ENCODE measurements around the gene OXCT1.

OXCT1 gene

GRCh38 chr5:41848983-41849382 lies 21.2 kb downstream of the OXCT1 start:
- TF ChIP-seq TAF1 (IDR thresholded peaks at IDR 0.05; ENCODE audit: borderline replicate concordance, insufficient read depth, low read length), result no peak
- TF ChIP-seq REST (IDR thresholded peaks at IDR 0.05; ENCODE audit: insufficient read depth in 1 of 2, low read depth in 2 of 2, low read length in 2 of 2), result no peak
- no peak for TF ChIP-seq SIN3A (IDR thresholded peaks at IDR 0.05; ENCODE audit: borderline replicate concordance, insufficient read depth, low read length)
- no peak for TF ChIP-seq FOXP2 (optimal IDR thresholded peaks at IDR 0.05; ENCODE audit: borderline replicate concordance, extremely low read depth, extremely low read length, insufficient read depth)
- TF ChIP-seq POLR2AphosphoS5 (IDR thresholded peaks at IDR 0.05; ENCODE audit: low read depth, low read length), result no peak

- TF ChIP-seq POLR2AphosphoS5 (IDR thresholded peaks at IDR 0.05; ENCODE audit: low read depth, low read length), result no peak
Measured at GRCh38 chr5:41844502-41844901, 25.7 kb downstream of the OXCT1 start.

GRCh38 chr5:41843456-41844370 lies 26.5 kb downstream of the OXCT1 start:
- TF ChIP-seq SIN3A (IDR thresholded peaks at IDR 0.05; ENCODE audit: borderline replicate concordance, insufficient read depth, low read length) (no peak), TAF1 (IDR thresholded peaks at IDR 0.05; ENCODE audit: borderline replicate concordance, insufficient read depth, low read length) (no peak), REST (IDR thresholded peaks at IDR 0.05; ENCODE audit: insufficient read depth in 1 of 2, low read depth in 2 of 2, low read length in 2 of 2) (no peak), FOXP2 (optimal IDR thresholded peaks at IDR 0.05; ENCODE audit: borderline replicate concordance, extremely low read depth, extremely low read length, insufficient read depth) (no peak), POLR2AphosphoS5 (IDR thresholded peaks at IDR 0.05; ENCODE audit: low read depth, low read length) (no peak)

GRCh38 chr5:41842777-41843176 lies 27.4 kb downstream of the OXCT1 start:
- TF ChIP-seq REST (IDR thresholded peaks at IDR 0.05; ENCODE audit: insufficient read depth in 1 of 2, low read depth in 2 of 2, low read length in 2 of 2) (no peak), TAF1 (IDR thresholded peaks at IDR 0.05; ENCODE audit: borderline replicate concordance, insufficient read depth, low read length) (no peak), SIN3A (IDR thresholded peaks at IDR 0.05; ENCODE audit: borderline replicate concordance, insufficient read depth, low read length) (no peak)

GRCh38 chr5:41841325-41841724 lies 28.9 kb downstream of the OXCT1 start:
- TF ChIP-seq REST (IDR thresholded peaks at IDR 0.05; ENCODE audit: insufficient read depth in 1 of 2, low read depth in 2 of 2, low read length in 2 of 2) (no peak), FOXP2 (optimal IDR thresholded peaks at IDR 0.05; ENCODE audit: borderline replicate concordance, extremely low read depth, extremely low read length, insufficient read depth) (no peak), SIN3A (IDR thresholded peaks at IDR 0.05; ENCODE audit: borderline replicate concordance, insufficient read depth, low read length) (no peak), TAF1 (IDR thresholded peaks at IDR 0.05; ENCODE audit: borderline replicate concordance, insufficient read depth, low read length) (no peak), POLR2AphosphoS5 (IDR thresholded peaks at IDR 0.05; ENCODE audit: low read depth, low read length) (no peak)

Data from PFSK-1 (cell line).